ENCODE data around the gene TREH. TPM values are rescaled to one million over a fixed set of nuclear protein-coding genes. Genes with fewer than 3 reads are reported as not detected.

Gene TREH
- polyA plus RNA-seq, 3 donors, result not detected

DNA sequence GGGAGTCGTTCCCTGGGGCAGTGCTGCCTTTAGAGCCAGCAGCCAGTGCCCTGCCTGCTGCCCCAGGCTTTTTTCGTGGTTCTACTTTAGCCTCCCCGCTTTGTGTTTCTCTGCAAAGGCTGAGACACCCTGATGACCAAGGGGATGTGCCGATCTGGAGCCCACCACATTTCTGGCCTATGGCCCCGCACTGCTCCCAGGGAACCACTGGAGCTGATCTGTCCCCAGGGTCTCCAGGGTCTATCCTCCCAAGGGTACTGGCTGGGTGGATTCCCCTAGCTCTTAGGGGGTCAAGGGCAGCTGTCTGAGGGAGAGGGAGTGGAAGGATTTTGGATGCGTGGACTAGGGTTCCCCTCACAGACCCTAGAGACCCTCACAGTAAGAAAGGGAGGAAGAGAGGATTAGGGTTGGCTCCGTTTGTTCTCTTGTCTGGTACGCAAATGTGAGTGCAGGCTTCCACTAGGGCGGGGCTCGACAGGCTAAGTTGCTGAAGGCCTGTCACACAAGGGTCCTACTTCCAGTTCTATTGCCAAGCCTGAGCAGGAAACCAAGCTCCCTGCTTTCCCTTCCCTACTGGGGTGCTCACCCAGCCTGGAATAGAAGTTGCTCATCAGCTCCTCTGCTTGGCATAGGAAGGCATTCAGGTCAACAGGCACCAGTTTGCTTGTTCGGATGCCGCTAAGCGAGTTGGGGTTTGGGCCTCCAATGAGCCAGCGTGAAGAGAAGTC, 19.3 kb downstream of the TREH start:
- 83% methylated on average over 12 of the region's 14 CpGs for WGBS (ENCODE audit: insufficient coverage)
- DNase-seq, result no peak
- H3K27ac ChIP-seq (ENCODE audit: low read depth in 1 of 2, low read length in 2 of 2), result no peak overlapping the region
- H3K36me3 Mint-ChIP-seq, result no peaks in the 10 kb centered on the region
- no peaks in the 10 kb centered on the region for H3K36me3 ChIP-seq (replicated peaks in 1 of 2; ENCODE audit: control insufficient read depth in 1 of 2, insufficient read depth in 2 of 2, low read length in 2 of 2)
- H3K27ac Mint-ChIP-seq, result no peak overlapping the region
- TF ChIP-seq, protein P1, sequence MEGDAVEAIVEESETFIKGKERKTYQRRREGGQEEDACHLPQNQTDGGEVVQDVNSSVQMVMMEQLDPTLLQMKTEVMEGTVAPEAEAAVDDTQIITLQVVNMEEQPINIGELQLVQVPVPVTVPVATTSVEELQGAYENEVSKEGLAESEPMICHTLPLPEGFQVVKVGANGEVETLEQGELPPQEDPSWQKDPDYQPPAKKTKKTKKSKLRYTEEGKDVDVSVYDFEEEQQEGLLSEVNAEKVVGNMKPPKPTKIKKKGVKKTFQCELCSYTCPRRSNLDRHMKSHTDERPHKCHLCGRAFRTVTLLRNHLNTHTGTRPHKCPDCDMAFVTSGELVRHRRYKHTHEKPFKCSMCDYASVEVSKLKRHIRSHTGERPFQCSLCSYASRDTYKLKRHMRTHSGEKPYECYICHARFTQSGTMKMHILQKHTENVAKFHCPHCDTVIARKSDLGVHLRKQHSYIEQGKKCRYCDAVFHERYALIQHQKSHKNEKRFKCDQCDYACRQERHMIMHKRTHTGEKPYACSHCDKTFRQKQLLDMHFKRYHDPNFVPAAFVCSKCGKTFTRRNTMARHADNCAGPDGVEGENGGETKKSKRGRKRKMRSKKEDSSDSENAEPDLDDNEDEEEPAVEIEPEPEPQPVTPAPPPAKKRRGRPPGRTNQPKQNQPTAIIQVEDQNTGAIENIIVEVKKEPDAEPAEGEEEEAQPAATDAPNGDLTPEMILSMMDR (IDR thresholded peaks at IDR 0.05), result no peak
- H3K9me3 ChIP-seq (replicated peaks in 1 of 2; ENCODE audit: control insufficient read depth in 1 of 2, insufficient read depth in 1 of 2, low read length in 2 of 2), result no peaks in the 10 kb centered on the region
- intact Hi-C loops (cut with micrococcal nuclease), result no loop called here
- H3K9ac ChIP-seq (ENCODE audit: insufficient read depth, low read length, poor library complexity, severe bottlenecking), result no peak overlapping the region
- no peaks in the 10 kb centered on the region for H3K9me3 Mint-ChIP-seq
- peaks cover 7 to 16% (median 12%) of the 10 kb centered on the region in 3 donors for H3K27me3 Mint-ChIP-seq (ENCODE audit: low read depth in 3 of 3)
- peaks cover 6% of the 10 kb centered on the region for H3K4me1 Mint-ChIP-seq
- H3K4me3 ChIP-seq (replicated peaks in 1 of 3; ENCODE audit: low read depth in 2 of 3, low read length in 3 of 3), result no peak overlapping the region
- H3K27me3 ChIP-seq (ENCODE audit: control insufficient read depth in 2 of 2, insufficient read depth in 2 of 2, low read length in 2 of 2), result no peaks in the 10 kb centered on the region
- no peaks in the 10 kb centered on the region for H3K79me2 ChIP-seq (ENCODE audit: insufficient read depth, low read length)
- H3K4me1 ChIP-seq (ENCODE audit: control insufficient read depth in 1 of 2, insufficient read depth in 2 of 2, low read length in 2 of 2), result peaks cover 3 to 8% of the 10 kb centered on the region in 2 donors
- no peak overlapping the region for H3K4me3 Mint-ChIP-seq
- no peak overlapping the region for H3K4me2 ChIP-seq (replicated peaks; ENCODE audit: extremely low read depth, low read length, poor library complexity, severe bottlenecking)
- H4K20me1 ChIP-seq (ENCODE audit: insufficient read depth, low read length), result no peaks in the 10 kb centered on the region
- no peak overlapping the region for H2AFZ ChIP-seq (ENCODE audit: insufficient read depth, low read depth, low read length, poor library complexity, severe bottlenecking)

DNA sequence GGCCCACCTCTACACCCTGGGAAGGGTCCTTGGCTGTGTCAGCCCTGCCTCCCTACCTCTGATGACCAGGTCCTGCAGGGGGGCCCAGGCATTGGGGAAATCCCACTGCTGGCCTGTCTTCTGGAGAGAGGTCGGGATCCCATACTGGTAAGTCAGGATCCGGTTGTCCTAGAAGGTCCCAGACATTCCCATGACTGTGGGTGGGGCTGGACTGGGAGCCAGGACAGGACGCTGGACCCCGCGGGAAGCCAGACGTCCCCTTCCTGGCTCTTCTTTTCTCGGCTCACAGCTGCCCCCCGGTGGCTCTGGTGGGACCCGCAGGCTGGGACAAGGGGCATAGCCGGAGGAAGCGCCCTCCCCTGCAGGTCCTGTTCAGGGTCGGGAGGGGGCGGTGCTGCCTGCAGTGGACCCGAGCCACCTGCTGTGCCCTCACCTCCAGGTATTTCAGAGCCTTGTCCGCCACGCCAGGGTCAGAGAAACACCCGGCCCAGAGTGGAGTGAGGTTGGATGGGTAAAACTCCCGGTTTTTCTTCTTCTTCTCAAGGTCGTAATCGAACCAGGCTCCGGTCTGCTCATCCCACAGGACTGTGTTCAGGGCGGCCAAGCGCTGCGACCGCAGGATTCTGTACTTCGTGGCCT, 20.0 kb downstream of the TREH start:
- H3K4me2 ChIP-seq (replicated peaks; ENCODE audit: extremely low read depth, low read length, poor library complexity, severe bottlenecking), result peak overlapping the region; percentile 1
- H4K20me1 ChIP-seq (ENCODE audit: insufficient read depth, low read length), result no peaks in the 10 kb centered on the region
- DNase-seq, result peak; percentile 53 to 70 (median 58)
- H3K36me3 ChIP-seq (replicated peaks in 1 of 2; ENCODE audit: control insufficient read depth in 1 of 2, insufficient read depth in 2 of 2, low read length in 2 of 2), result no peaks in the 10 kb centered on the region
- no peak overlapping the region for H3K9ac ChIP-seq (ENCODE audit: insufficient read depth, low read length, poor library complexity, severe bottlenecking)
- peaks cover 6% of the 10 kb centered on the region for H3K4me1 Mint-ChIP-seq
- H3K36me3 Mint-ChIP-seq, result no peaks in the 10 kb centered on the region
- intact Hi-C loops (cut with micrococcal nuclease), result no loop called here
- no peaks in the 10 kb centered on the region for H3K9me3 Mint-ChIP-seq
- TF ChIP-seq, protein P1 (IDR thresholded peaks at IDR 0.05), result peak; percentile 98
- no peaks in the 10 kb centered on the region for H3K79me2 ChIP-seq (ENCODE audit: insufficient read depth, low read length)
- H3K27ac Mint-ChIP-seq, result no peak overlapping the region
- WGBS (ENCODE audit: insufficient coverage), result 28% methylated on average over 20 of the region's 26 CpGs
- no peaks in the 10 kb centered on the region for H3K9me3 ChIP-seq (replicated peaks in 1 of 2; ENCODE audit: control insufficient read depth in 1 of 2, insufficient read depth in 1 of 2, low read length in 2 of 2)
- H2AFZ ChIP-seq (ENCODE audit: insufficient read depth, low read depth, low read length, poor library complexity, severe bottlenecking), result peak overlapping the region; percentile 70
- no peak overlapping the region for H3K4me3 ChIP-seq (replicated peaks in 1 of 3; ENCODE audit: low read depth in 2 of 3, low read length in 3 of 3)
- no peaks in the 10 kb centered on the region for H3K27me3 ChIP-seq (ENCODE audit: control insufficient read depth in 2 of 2, insufficient read depth in 2 of 2, low read length in 2 of 2)
- peaks cover 7 to 15% (median 12%) of the 10 kb centered on the region in 3 donors for H3K27me3 Mint-ChIP-seq (ENCODE audit: low read depth in 3 of 3)
- peaks cover 3 to 8% of the 10 kb centered on the region in 2 donors for H3K4me1 ChIP-seq (ENCODE audit: control insufficient read depth in 1 of 2, insufficient read depth in 2 of 2, low read length in 2 of 2)
- no peak overlapping the region for H3K27ac ChIP-seq (ENCODE audit: low read depth in 1 of 2, low read length in 2 of 2)
- H3K4me3 Mint-ChIP-seq, result no peak overlapping the region

Data from CD14-positive monocyte (primary cell).